PC-3 (cell line): ENCODE data around the gene CCT6B. TPM values are rescaled to one million over a fixed set of nuclear protein-coding genes. Genes with fewer than 3 reads are reported as not detected.

Experiments used
- ATAC-seq: fragments of 200-7000 bp; cut with Tn5 transposase; 2 replicates; pipeline ENCODE4 v1.9.1; 2020; ENCODE audit warnings: mild to moderate bottlenecking, moderate library complexity
- BruUV-seq: library from RNA; stranded (reverse); fragments of 400-500 nt; replicated peaks from 2 replicates; lab custom pipeline; 2021; lab: Mats Ljungman, UMichigan
- CTCF ChIA-PET: fragments of 300-600 bp; sonication (Branson Sonifier 250); formaldehyde crosslinking; loops from one replicate; lab custom pipeline; 2022; ENCODE audit warnings: antibody characterized with exemption; lab: Charles Lee
- POLR2A ChIA-PET: fragments of 300-600 bp; sonication (Branson Sonifier 250); formaldehyde crosslinking; loops from one replicate; lab custom pipeline; 2022; ENCODE audit warnings: antibody characterized with exemption; ENCODE audit not compliant: unreplicated experiment; lab: Charles Lee
- DNase-seq: peaks from one replicate; pipeline ENCODE4 v3.0.0-alpha.2; 2015
- H2AFZ ChIP-seq: fragments of 300-600 bp; sonication (generic); 2 replicates; pipeline ENCODE4 v1.6.0; 2016; ENCODE audit warnings: antibody characterized with exemption, low read length
- H3F3A ChIP-seq: fragments of 300-600 bp; sonication (generic); one replicate; pipeline ENCODE4 v1.6.0; 2017; ENCODE audit warnings: antibody characterized with exemption, low read length, control low read depth, mild to moderate bottlenecking; ENCODE audit not compliant: unreplicated experiment
- H3K27ac ChIP-seq: fragments of 300-600 bp; sonication (generic); 2 replicates; pipeline ENCODE4 v1.5.1; 2016; ENCODE audit warnings: mild to moderate bottlenecking, low read length
- H3K27me3 ChIP-seq: fragments of 300-600 bp; sonication (generic); 2 replicates; pipeline ENCODE4 v1.6.1; 2016; ENCODE audit warnings: low read length, mixed read lengths
- H3K36me3 ChIP-seq: fragments of 300-600 bp; sonication (generic); 2 replicates; pipeline ENCODE4 v1.6.1; 2016; ENCODE audit warnings: low read depth, mixed run types, low read length, mixed read lengths
- H3K4me1 ChIP-seq: fragments of 300-600 bp; sonication (generic); 2 replicates; pipeline ENCODE4 v1.5.1; 2016; ENCODE audit warnings: low read length; ENCODE audit not compliant: insufficient read depth
- H3K4me2 ChIP-seq: fragments of 300-600 bp; sonication (generic); 2 replicates; pipeline ENCODE4 v1.6.0; 2016; ENCODE audit warnings: low read length
- H3K4me3 ChIP-seq: fragments of 300-600 bp; sonication (generic); 2 replicates; pipeline ENCODE4 v1.5.1; 2016; ENCODE audit warnings: mild to moderate bottlenecking, low read length, mixed read lengths
- H3K79me2 ChIP-seq: fragments of 300-600 bp; sonication (generic); 2 replicates; pipeline ENCODE4 v1.6.1; 2017; ENCODE audit warnings: low read length, mixed read lengths
- H3K9ac ChIP-seq: fragments of 300-600 bp; sonication (generic); 2 replicates; pipeline ENCODE4 v1.6.0; 2016; ENCODE audit warnings: mild to moderate bottlenecking, low read length
- H3K9me2 ChIP-seq: fragments of 300-600 bp; sonication (generic); replicated peaks from 2 replicates; pipeline ENCODE4 v1.6.1; 2016; ENCODE audit warnings: mixed run types, low read length, mixed read lengths
- H3K9me3 ChIP-seq: fragments of 300-600 bp; sonication (generic); 2 replicates; pipeline ENCODE4 v1.6.1; 2016; ENCODE audit warnings: low read length, mixed read lengths
- H4K20me1 ChIP-seq: fragments of 300-600 bp; sonication (generic); 2 replicates; pipeline ENCODE4 v1.6.1; 2016; ENCODE audit warnings: low read length, mixed read lengths
- CTCF ChIP-seq: fragments of 300-600 bp; sonication (generic); conservative IDR thresholded peaks from 2 replicates; pipeline ENCODE4 v1.5.1; 2017; ENCODE audit warnings: antibody characterized with exemption, low read depth, mild to moderate bottlenecking, low read length
- EZH2 ChIP-seq: fragments of 300-600 bp; sonication (generic); IDR thresholded peaks from one replicate; pipeline ENCODE4 v1.6.1; 2017; ENCODE audit warnings: antibody characterized with exemption, mild to moderate bottlenecking, low read length; ENCODE audit not compliant: unreplicated experiment
- EZH2phosphoT487 ChIP-seq: fragments of 300-600 bp; sonication (generic); IDR thresholded peaks from 2 replicates; pipeline ENCODE4 v1.6.1; 2018; ENCODE audit warnings: mild to moderate bottlenecking, antibody characterized with exemption, low read length, borderline replicate concordance
- intact Hi-C: fragments of 100-400 bp; cut with micrococcal nuclease; formaldehyde crosslinking; loops from 2 replicates; pipeline ENCODE4 v1.9.0; 2023
- total RNA-seq: library from RNA; depleted of rRNA; stranded (reverse); fragments of >200 nt; gene quantifications from 2 replicates; pipeline ENCODE4 v1.2.3, GENCODE V29; 2014

CCT6B gene
- total RNA-seq, 1 experiment from 2014 or later: 0.33 TPM

- DNase-seq: no peak
Measured at GRCh38 chr17:35006961-35007360, 45.7 kb upstream of the CCT6B start.

GRCh38 chr17:35006345-35006744 is 45.1 kb upstream of the CCT6B start:
- intact Hi-C loops: no loop called here
- Histone ChIP-seq H3K9ac (no peak overlapping the region), H3K27ac (no peak overlapping the region), H3K79me2 (no peaks in the 10 kb centered on the region), H3K4me1 (peaks cover 12% of the 10 kb centered on the region), H2AFZ (no peak overlapping the region), H3K36me3 (peaks cover 22% of the 10 kb centered on the region; the same call in 1 of the 2 replicates), H3K9me3 (no peaks in the 10 kb centered on the region), H3K4me2 (no peak overlapping the region), H3K9me2 (no peaks in the 10 kb centered on the region), H4K20me1 (no peaks in the 10 kb centered on the region), H3F3A (no peaks in the 10 kb centered on the region), H3K27me3 (no peaks in the 10 kb centered on the region), H3K4me3 (no peak overlapping the region)
- ChIA-PET CTCF (no interaction called here), POLR2A (no interaction called here)
- ATAC-seq (no peak), DNase-seq (no peak)
- BruUV-seq: no TSS peak
- TF ChIP-seq EZH2: no peak
- no peak for TF ChIP-seq CTCF
- TF ChIP-seq EZH2phosphoT487: no peak

More at GRCh38 chr17:35006961-35007360, 45.7 kb upstream of the CCT6B start:
- no peak overlapping the region for H3K27ac ChIP-seq
- ChIA-PET POLR2A (no interaction called here), CTCF (no interaction called here)
- H3K4me2 ChIP-seq: no peak overlapping the region
- ATAC-seq: no peak
- no peaks in the 10 kb centered on the region for H3K9me2 ChIP-seq
- H3K9me3 ChIP-seq: no peaks in the 10 kb centered on the region
- peaks cover 6% of the 10 kb centered on the region for H3K4me1 ChIP-seq
- TF ChIP-seq EZH2 (no peak), CTCF (no peak), EZH2phosphoT487 (no peak)
- H3K79me2 ChIP-seq: no peaks in the 10 kb centered on the region
- no peak overlapping the region for H3K9ac ChIP-seq
- BruUV-seq: no TSS peak
- H3K27me3 ChIP-seq: no peaks in the 10 kb centered on the region
- H4K20me1 ChIP-seq: no peaks in the 10 kb centered on the region
- intact Hi-C loops: no loop called here
- no peak overlapping the region for H3K4me3 ChIP-seq
- H3F3A ChIP-seq: no peaks in the 10 kb centered on the region
- H3K36me3 ChIP-seq: peaks cover 22% of the 10 kb centered on the region; the same call in 1 of the 2 replicates
- no peak overlapping the region for H2AFZ ChIP-seq

GRCh38 chr17:35003778-35004177 is 42.5 kb upstream of the CCT6B start:
- H3K4me3 ChIP-seq: no peak overlapping the region
- no peak overlapping the region for H3K27ac ChIP-seq
- DNase-seq (no peak), ATAC-seq (no peak)
- H3K9me3 ChIP-seq: no peaks in the 10 kb centered on the region
- POLR2A ChIA-PET: no interaction called here
- TF ChIP-seq CTCF: no peak
- no peak for TF ChIP-seq EZH2phosphoT487
- no peak for TF ChIP-seq EZH2
- H3K36me3 ChIP-seq: peaks cover 13% of the 10 kb centered on the region
- no peaks in the 10 kb centered on the region for H3F3A ChIP-seq
- intact Hi-C loops: no loop called here
- peaks cover 13% of the 10 kb centered on the region for H3K4me1 ChIP-seq
- H3K79me2 ChIP-seq: no peaks in the 10 kb centered on the region
- no peaks in the 10 kb centered on the region for H3K9me2 ChIP-seq
- H2AFZ ChIP-seq: no peak overlapping the region
- CTCF ChIA-PET: no interaction called here
- no peak overlapping the region for H3K4me2 ChIP-seq
- no peaks in the 10 kb centered on the region for H3K27me3 ChIP-seq
- H4K20me1 ChIP-seq: no peaks in the 10 kb centered on the region
- H3K9ac ChIP-seq: no peak overlapping the region
- BruUV-seq: no TSS peak
